ENCODE data around the gene LSAMP. TPM values are rescaled to one million over a fixed set of nuclear protein-coding genes. Genes with fewer than 3 reads are reported as not detected.

LSAMP gene
- total and polyA plus RNA-seq, 5 donors from 2014 or later, result not detected

GRCh38 chr3:115876876-115877614, 568.2 kb downstream of the LSAMP start:
- H3K4me1 Mint-ChIP-seq, result peaks cover 0 to 2% (median 0%) of the 10 kb centered on the region in 4 donors
- no peak for ATAC-seq (ENCODE audit: low read depth in 2 of 2)
- H3K36me3 Mint-ChIP-seq, result no peaks in the 10 kb centered on the region
- H3K36me3 ChIP-seq (ENCODE audit: control insufficient read depth, insufficient read depth, low read length), result no peaks in the 10 kb centered on the region
- H3K4me3 ChIP-seq (ENCODE audit: low read depth, low read length), result no peak overlapping the region
- no peaks in the 10 kb centered on the region for H3K4me1 ChIP-seq (ENCODE audit: control insufficient read depth, insufficient read depth, low read length, poor library complexity, severe bottlenecking)
- no peaks in the 10 kb centered on the region for H3K27me3 ChIP-seq (ENCODE audit: control insufficient read depth, insufficient read depth, low read length)
- H3K27me3 Mint-ChIP-seq, result peaks cover 4% of the 10 kb centered on the region
- DNase-seq, result no peak
- no peak overlapping the region for H3K27ac ChIP-seq (ENCODE audit: insufficient read depth, low read length, poor library complexity, severe bottlenecking)
- peak overlapping the region in 1 of 3 donors; percentile 44 for H3K27ac Mint-ChIP-seq
- H3K9me3 Mint-ChIP-seq, result peaks cover 0 to 4% (median 0%) of the 10 kb centered on the region in 7 donors
- no peaks in the 10 kb centered on the region for H3K9me3 ChIP-seq (ENCODE audit: control insufficient read depth in 2 of 2, low read length in 2 of 2)
- H3K4me3 Mint-ChIP-seq, result no peak overlapping the region

- no peaks in the 10 kb centered on the region for H3K9me3 ChIP-seq (ENCODE audit: control insufficient read depth in 2 of 2, low read length in 2 of 2)
- H3K9me3 Mint-ChIP-seq, result peaks cover 0 to 2% (median 0%) of the 10 kb centered on the region in 7 donors
- no peak overlapping the region for H3K4me3 Mint-ChIP-seq
- no peak overlapping the region for H3K27ac Mint-ChIP-seq
- H3K4me1 ChIP-seq (ENCODE audit: control insufficient read depth, insufficient read depth, low read length, poor library complexity, severe bottlenecking), result no peaks in the 10 kb centered on the region
- no peak for DNase-seq
- peaks cover 0 to 2% (median 0%) of the 10 kb centered on the region in 4 donors for H3K4me1 Mint-ChIP-seq
- peaks cover 1% of the 10 kb centered on the region for H3K27me3 ChIP-seq (ENCODE audit: control insufficient read depth, insufficient read depth, low read length)
- H3K36me3 Mint-ChIP-seq, result no peaks in the 10 kb centered on the region
- no peak overlapping the region for H3K27ac ChIP-seq (ENCODE audit: insufficient read depth, low read length, poor library complexity, severe bottlenecking)
- H3K4me3 ChIP-seq (ENCODE audit: low read depth, low read length), result no peak overlapping the region
- peaks cover 8% of the 10 kb centered on the region for H3K27me3 Mint-ChIP-seq
- ATAC-seq (ENCODE audit: low read depth in 2 of 2), result no peak
- no peaks in the 10 kb centered on the region for H3K36me3 ChIP-seq (ENCODE audit: control insufficient read depth, insufficient read depth, low read length)
Observed at GRCh38 chr3:115875460-115875859, 569.8 kb downstream of the LSAMP start.

GRCh38 chr3:115871735-115872134, 573.6 kb downstream of the LSAMP start:
- Mint-ChIP-seq H3K9me3 (no peaks in the 10 kb centered on the region), H3K36me3 (no peaks in the 10 kb centered on the region), H3K4me1 (no peaks in the 10 kb centered on the region), H3K4me3 (no peak overlapping the region), H3K27me3 (peaks cover 20% of the 10 kb centered on the region), H3K27ac (no peak overlapping the region)
- Histone ChIP-seq H3K27me3 (ENCODE audit: control insufficient read depth, insufficient read depth, low read length) (peaks cover 3% of the 10 kb centered on the region), H3K9me3 (ENCODE audit: control insufficient read depth in 2 of 2, low read length in 2 of 2) (no peaks in the 10 kb centered on the region), H3K27ac (ENCODE audit: insufficient read depth, low read length, poor library complexity, severe bottlenecking) (no peak overlapping the region), H3K4me1 (ENCODE audit: control insufficient read depth, insufficient read depth, low read length, poor library complexity, severe bottlenecking) (no peaks in the 10 kb centered on the region), H3K4me3 (ENCODE audit: low read depth, low read length) (no peak overlapping the region), H3K36me3 (ENCODE audit: control insufficient read depth, insufficient read depth, low read length) (no peaks in the 10 kb centered on the region)
- ATAC-seq (ENCODE audit: low read depth in 2 of 2) (no peak), DNase-seq (no peak)

GRCh38 chr3:115864911-115865310, 580.4 kb downstream of the LSAMP start:
- Mint-ChIP-seq H3K9me3 (no peaks in the 10 kb centered on the region), H3K4me3 (no peak overlapping the region), H3K36me3 (no peaks in the 10 kb centered on the region), H3K4me1 (no peaks in the 10 kb centered on the region), H3K27ac (no peak overlapping the region), H3K27me3 (peaks cover 11% of the 10 kb centered on the region)
- Histone ChIP-seq H3K4me3 (ENCODE audit: low read depth, low read length) (no peak overlapping the region), H3K27me3 (ENCODE audit: control insufficient read depth, insufficient read depth, low read length) (no peaks in the 10 kb centered on the region), H3K9me3 (ENCODE audit: control insufficient read depth in 2 of 2, low read length in 2 of 2) (no peaks in the 10 kb centered on the region), H3K4me1 (ENCODE audit: control insufficient read depth, insufficient read depth, low read length, poor library complexity, severe bottlenecking) (no peaks in the 10 kb centered on the region), H3K27ac (ENCODE audit: insufficient read depth, low read length, poor library complexity, severe bottlenecking) (no peak overlapping the region), H3K36me3 (ENCODE audit: control insufficient read depth, insufficient read depth, low read length) (no peaks in the 10 kb centered on the region)
- ATAC-seq (ENCODE audit: low read depth in 2 of 2) (no peak), DNase-seq (no peak)

GRCh38 chr3:115862849-115863248, 582.4 kb downstream of the LSAMP start:
- no peaks in the 10 kb centered on the region for H3K36me3 ChIP-seq (ENCODE audit: control insufficient read depth, insufficient read depth, low read length)
- Mint-ChIP-seq H3K9me3 (no peaks in the 10 kb centered on the region), H3K27ac (no peak overlapping the region), H3K4me1 (peaks cover 0 to 2% (median 0%) of the 10 kb centered on the region in 4 donors), H3K4me3 (no peak overlapping the region), H3K27me3 (peaks cover 17% of the 10 kb centered on the region), H3K36me3 (no peaks in the 10 kb centered on the region)
- DNase-seq, result no peak
- H3K4me3 ChIP-seq (ENCODE audit: low read depth, low read length), result no peak overlapping the region
- no peaks in the 10 kb centered on the region for H3K27me3 ChIP-seq (ENCODE audit: control insufficient read depth, insufficient read depth, low read length)
- H3K4me1 ChIP-seq (ENCODE audit: control insufficient read depth, insufficient read depth, low read length, poor library complexity, severe bottlenecking), result no peaks in the 10 kb centered on the region
- H3K9me3 ChIP-seq (ENCODE audit: control insufficient read depth in 2 of 2, low read length in 2 of 2), result no peaks in the 10 kb centered on the region
- no peak for ATAC-seq (ENCODE audit: low read depth in 2 of 2)
- H3K27ac ChIP-seq (ENCODE audit: insufficient read depth, low read length, poor library complexity, severe bottlenecking), result no peak overlapping the region

GRCh38 chr3:115862099-115862498, 583.2 kb downstream of the LSAMP start:
- Mint-ChIP-seq H3K27me3 (peaks cover 10% of the 10 kb centered on the region), H3K36me3 (no peaks in the 10 kb centered on the region), H3K4me1 (peaks cover 0 to 2% (median 0%) of the 10 kb centered on the region in 4 donors), H3K4me3 (no peak overlapping the region), H3K9me3 (no peaks in the 10 kb centered on the region), H3K27ac (no peak overlapping the region)
- no peak for ATAC-seq (ENCODE audit: low read depth in 2 of 2)
- H3K27me3 ChIP-seq (ENCODE audit: control insufficient read depth, insufficient read depth, low read length), result no peaks in the 10 kb centered on the region
- no peak for DNase-seq
- H3K36me3 ChIP-seq (ENCODE audit: control insufficient read depth, insufficient read depth, low read length), result no peaks in the 10 kb centered on the region
- no peak overlapping the region for H3K4me3 ChIP-seq (ENCODE audit: low read depth, low read length)
- H3K9me3 ChIP-seq (ENCODE audit: control insufficient read depth in 2 of 2, low read length in 2 of 2), result no peaks in the 10 kb centered on the region
- no peak overlapping the region for H3K27ac ChIP-seq (ENCODE audit: insufficient read depth, low read length, poor library complexity, severe bottlenecking)
- H3K4me1 ChIP-seq (ENCODE audit: control insufficient read depth, insufficient read depth, low read length, poor library complexity, severe bottlenecking), result no peaks in the 10 kb centered on the region

- ATAC-seq (ENCODE audit: low read depth in 2 of 2) (no peak), DNase-seq (no peak)
- Histone ChIP-seq H3K4me3 (ENCODE audit: low read depth, low read length) (no peak overlapping the region), H3K36me3 (ENCODE audit: control insufficient read depth, insufficient read depth, low read length) (no peaks in the 10 kb centered on the region), H3K4me1 (ENCODE audit: control insufficient read depth, insufficient read depth, low read length, poor library complexity, severe bottlenecking) (no peaks in the 10 kb centered on the region), H3K9me3 (ENCODE audit: control insufficient read depth in 2 of 2, low read length in 2 of 2) (no peaks in the 10 kb centered on the region), H3K27me3 (ENCODE audit: control insufficient read depth, insufficient read depth, low read length) (no peaks in the 10 kb centered on the region), H3K27ac (ENCODE audit: insufficient read depth, low read length, poor library complexity, severe bottlenecking) (no peak overlapping the region)
- no peak overlapping the region for H3K4me3 Mint-ChIP-seq
- no peaks in the 10 kb centered on the region for H3K36me3 Mint-ChIP-seq
- no peak overlapping the region for H3K27ac Mint-ChIP-seq
- H3K9me3 Mint-ChIP-seq, result no peaks in the 10 kb centered on the region
- peaks cover 0 to 2% (median 0%) of the 10 kb centered on the region in 4 donors for H3K4me1 Mint-ChIP-seq
- H3K27me3 Mint-ChIP-seq, result peaks cover 6% of the 10 kb centered on the region
Observed at GRCh38 chr3:115861166-115861733, 584.0 kb downstream of the LSAMP start.

GRCh38 chr3:115860766-115861165, 584.5 kb downstream of the LSAMP start:
- Mint-ChIP-seq H3K9me3 (no peaks in the 10 kb centered on the region), H3K4me3 (no peak overlapping the region), H3K4me1 (peaks cover 0 to 2% (median 0%) of the 10 kb centered on the region in 4 donors), H3K27ac (no peak overlapping the region), H3K27me3 (peaks cover 6% of the 10 kb centered on the region), H3K36me3 (no peaks in the 10 kb centered on the region)
- DNase-seq, result no peak
- ATAC-seq (ENCODE audit: low read depth in 2 of 2), result no peak
- no peak overlapping the region for H3K27ac ChIP-seq (ENCODE audit: insufficient read depth, low read length, poor library complexity, severe bottlenecking)
- no peaks in the 10 kb centered on the region for H3K4me1 ChIP-seq (ENCODE audit: control insufficient read depth, insufficient read depth, low read length, poor library complexity, severe bottlenecking)
- H3K36me3 ChIP-seq (ENCODE audit: control insufficient read depth, insufficient read depth, low read length), result no peaks in the 10 kb centered on the region
- H3K4me3 ChIP-seq (ENCODE audit: low read depth, low read length), result no peak overlapping the region
- no peaks in the 10 kb centered on the region for H3K9me3 ChIP-seq (ENCODE audit: control insufficient read depth in 2 of 2, low read length in 2 of 2)
- H3K27me3 ChIP-seq (ENCODE audit: control insufficient read depth, insufficient read depth, low read length), result no peaks in the 10 kb centered on the region
